Uterus (tissue), 4 donors: ENCODE measurements around the gene TLE2. TPM values are rescaled to one million over a fixed set of nuclear protein-coding genes. Genes with fewer than 3 reads are reported as not detected.

ENCODE experiments used
- DNase-seq, 2 donors: peaks; one replicate each; pipeline ENCODE4 v3.0.0-alpha.2; 2019 to 2020
- H3K27ac ChIP-seq, 2 donors: fragments of 200-600 bp; sonication (generic); 1 replicate in 1 of 2; 2 replicates in 1 of 2; pipeline ENCODE4 v1.5.1; 2016 to 2018
- H3K27me3 ChIP-seq, 2 donors: fragments of 200-600 bp; sonication (generic); one replicate each; pipeline ENCODE4 v1.5.1; 2018 to 2019; ENCODE audit warnings: control low read depth in 1 of 2
- H3K36me3 ChIP-seq, 2 donors: fragments of 200-600 bp; sonication (generic); one replicate each; pipeline ENCODE4 v1.5.1; 2019; ENCODE audit warnings: control low read depth in 1 of 2
- H3K4me1 ChIP-seq, 2 donors: fragments of 200-600 bp; sonication (generic); one replicate each; pipeline ENCODE4 v1.5.1; 2018 to 2019; ENCODE audit warnings: control low read depth in 1 of 2
- H3K4me3 ChIP-seq, 2 donors: fragments of 200-600 bp; sonication (generic); 1 replicate in 1 of 2; 2 replicates in 1 of 2; pipeline ENCODE4 v1.5.1; 2018 to 2019; ENCODE audit warnings: mild to moderate bottlenecking in 1 of 2
- H3K9me3 ChIP-seq, 2 donors: fragments of 200-600 bp; sonication (generic); one replicate each; pipeline ENCODE4 v1.5.1; 2019; ENCODE audit warnings: control low read depth in 1 of 2
- CTCF ChIP-seq, 4 experiments: fragments of 200-600 bp in 2 of 4; fragments of 450-650 bp in 2 of 4; sonication (generic) in 2 of 4; IDR thresholded peaks; one replicate each; pipeline ENCODE4 v1.5.1; 2016 to 2019; ENCODE audit warnings: antibody characterized with exemption in 4 of 4, mild to moderate bottlenecking in 2 of 4, moderate library complexity in 1 of 4
- POLR2A ChIP-seq, 2 donors: fragments of 450-650 bp; IDR thresholded peaks; one replicate each; pipeline ENCODE4 v1.6.1; 2016; ENCODE audit warnings: antibody characterized with exemption in 2 of 2, mild to moderate bottlenecking in 1 of 2, moderate library complexity in 1 of 2
- intact Hi-C: fragments of 100-400 bp; cut with DNase I; formaldehyde crosslinking; loops from one replicate; pipeline ENCODE4 v1.15.1; 2023; ENCODE audit warnings: low total_unique reads
- total RNA-seq, 4 donors: library from RNA; depleted of rRNA in 3 of 4; stranded (reverse); fragments of >200 nt in 3 of 4; gene quantifications; one replicate each; pipeline versions ENCODE4 v1.1.0 to v1.2.4, GENCODE V29; 2014 to 2023
- donor health status: DM: yes; HTN: yes; CAD: no.

Gene TLE2
- total RNA-seq, 4 donors from 2014 or later, result 24.9 to 102 (median 62.3) TPM

- intact Hi-C loops, result no loop called here
- Histone ChIP-seq H3K27me3 (no peaks in the 10 kb centered on the region), H3K36me3 (no peaks in the 10 kb centered on the region), H3K4me1 (no peaks in the 10 kb centered on the region), H3K9me3 (no peaks in the 10 kb centered on the region), H3K27ac (no peak overlapping the region), H3K4me3 (no peak overlapping the region)
- TF ChIP-seq CTCF (IDR thresholded peaks at IDR 0.05), result no peak
- TF ChIP-seq POLR2A (IDR thresholded peaks at IDR 0.05), result no peak
- no peak for DNase-seq
Observed at GRCh38 chr19:2989236-2989946, 39.7 kb downstream of the TLE2 start.

GRCh38 chr19:2988568-2988967 is 40.5 kb downstream of the TLE2 start:
- intact Hi-C loops, result no loop called here
- no peak for TF ChIP-seq POLR2A (IDR thresholded peaks at IDR 0.05)
- TF ChIP-seq CTCF (IDR thresholded peaks at IDR 0.05), result no peak

GRCh38 chr19:2987797-2988196 is 41.3 kb downstream of the TLE2 start:
- no peaks in the 10 kb centered on the region for H3K9me3 ChIP-seq
- TF ChIP-seq CTCF (IDR thresholded peaks at IDR 0.05), result no peak
- TF ChIP-seq POLR2A (IDR thresholded peaks at IDR 0.05), result no peak
- no peak for DNase-seq
- H3K4me1 ChIP-seq, result peaks cover under 1 to 7% of the 10 kb centered on the region in 2 donors
- no peaks in the 10 kb centered on the region for H3K36me3 ChIP-seq
- no peak overlapping the region for H3K27ac ChIP-seq
- no peaks in the 10 kb centered on the region for H3K27me3 ChIP-seq
- intact Hi-C loops, result no loop called here
- H3K4me3 ChIP-seq, result no peak overlapping the region

More at GRCh38 chr19:2988568-2988967, 40.5 kb downstream of the TLE2 start:
- no peaks in the 10 kb centered on the region for H3K36me3 ChIP-seq
- H3K4me1 ChIP-seq, result peaks cover 0 to 5% of the 10 kb centered on the region in 2 donors
- no peak overlapping the region for H3K27ac ChIP-seq
- no peaks in the 10 kb centered on the region for H3K9me3 ChIP-seq
- no peaks in the 10 kb centered on the region for H3K27me3 ChIP-seq
- H3K4me3 ChIP-seq, result no peak overlapping the region
- DNase-seq, result no peak

GRCh38 chr19:2986951-2987524 is 42.0 kb downstream of the TLE2 start:
- intact Hi-C loops, result no loop called here

More at GRCh38 chr19:2986951-2987524, 42.0 kb downstream of the TLE2 start:
- TF ChIP-seq CTCF (IDR thresholded peaks at IDR 0.05) (no peak), POLR2A (IDR thresholded peaks at IDR 0.05) (no peak)
- no peak overlapping the region for H3K27ac ChIP-seq
- H3K4me3 ChIP-seq, result no peak overlapping the region
- no peaks in the 10 kb centered on the region for H3K9me3 ChIP-seq
- H3K27me3 ChIP-seq, result no peaks in the 10 kb centered on the region
- H3K4me1 ChIP-seq, result peaks cover 5 to 10% of the 10 kb centered on the region in 2 donors
- no peak for DNase-seq
- no peaks in the 10 kb centered on the region for H3K36me3 ChIP-seq
